Osteoblast (primary cell): ENCODE data around the gene IGF2BP1. TPM values are rescaled to one million over a fixed set of nuclear protein-coding genes. Genes with fewer than 3 reads are reported as not detected.

Experiments used
- DNase-seq: peaks from one replicate; pipeline ENCODE4 v3.0.0; 2011; ENCODE audit warnings: low spot score, mixed read lengths; ENCODE audit not compliant: insufficient read length; ENCODE audit errors: missing footprints
- H2AFZ ChIP-seq: 2 replicates; pipeline ENCODE4 v1.6.0; 2011; ENCODE audit warnings: mild to moderate bottlenecking, low read length
- H3K27ac ChIP-seq: 2 replicates; pipeline ENCODE4 v1.5.1; 2011; ENCODE audit warnings: mild to moderate bottlenecking, low read depth, low read length, moderate library complexity
- H3K27me3 ChIP-seq: 2 replicates; pipeline ENCODE4 v1.6.0; 2012; ENCODE audit warnings: mild to moderate bottlenecking, control low read depth, inconsistent platforms, low read length, moderate library complexity; ENCODE audit not compliant: insufficient read depth
- H3K36me3 ChIP-seq: 2 replicates; pipeline ENCODE4 v1.5.1; 2011; ENCODE audit warnings: mild to moderate bottlenecking, low read length, control low read depth, moderate library complexity; ENCODE audit not compliant: insufficient read depth
- H3K4me1 ChIP-seq: 2 replicates; pipeline ENCODE4 v1.5.1; 2011; ENCODE audit warnings: mild to moderate bottlenecking, low read length, control low read depth, moderate library complexity; ENCODE audit not compliant: insufficient read depth
- H3K4me2 ChIP-seq: 2 replicates; pipeline ENCODE4 v1.6.0; 2011; ENCODE audit warnings: mild to moderate bottlenecking, low read length; ENCODE audit not compliant: insufficient read depth
- H3K4me3 ChIP-seq: fragments of 200-600 bp; sonication (generic); 3 replicates; pipeline ENCODE4 v1.5.1; 2012; ENCODE audit warnings: mild to moderate bottlenecking, low read length, inconsistent platforms; ENCODE audit not compliant: insufficient read depth
- H3K79me2 ChIP-seq: 2 replicates; pipeline ENCODE4 v1.6.0; 2012; ENCODE audit warnings: mild to moderate bottlenecking, low read length, control low read depth, inconsistent platforms; ENCODE audit not compliant: insufficient read depth
- H3K9me3 ChIP-seq: 2 replicates; pipeline ENCODE4 v1.5.1; 2011; ENCODE audit warnings: low read depth, low read length, control low read depth
- H4K20me1 ChIP-seq: 2 replicates; pipeline ENCODE4 v1.6.0; 2012; ENCODE audit warnings: mild to moderate bottlenecking, low read length, control low read depth; ENCODE audit not compliant: insufficient read depth
- total RNA-seq: library from RNA; depleted of rRNA; stranded (reverse); fragments of >200 nt; gene quantifications from 2 replicates; pipeline ENCODE4 v1.2.3, GENCODE V29; 2012
- TF ChIP-seq, protein P1 (sequence below): IDR thresholded peaks from 2 replicates; pipeline ENCODE4 v1.5.1; 2011; ENCODE audit warnings: mild to moderate bottlenecking, low read depth, low read length, moderate library complexity; ENCODE audit errors: extremely low read depth

The IGF2BP1 gene
- total RNA-seq, 1 donor, result 1.4 TPM

DNA sequence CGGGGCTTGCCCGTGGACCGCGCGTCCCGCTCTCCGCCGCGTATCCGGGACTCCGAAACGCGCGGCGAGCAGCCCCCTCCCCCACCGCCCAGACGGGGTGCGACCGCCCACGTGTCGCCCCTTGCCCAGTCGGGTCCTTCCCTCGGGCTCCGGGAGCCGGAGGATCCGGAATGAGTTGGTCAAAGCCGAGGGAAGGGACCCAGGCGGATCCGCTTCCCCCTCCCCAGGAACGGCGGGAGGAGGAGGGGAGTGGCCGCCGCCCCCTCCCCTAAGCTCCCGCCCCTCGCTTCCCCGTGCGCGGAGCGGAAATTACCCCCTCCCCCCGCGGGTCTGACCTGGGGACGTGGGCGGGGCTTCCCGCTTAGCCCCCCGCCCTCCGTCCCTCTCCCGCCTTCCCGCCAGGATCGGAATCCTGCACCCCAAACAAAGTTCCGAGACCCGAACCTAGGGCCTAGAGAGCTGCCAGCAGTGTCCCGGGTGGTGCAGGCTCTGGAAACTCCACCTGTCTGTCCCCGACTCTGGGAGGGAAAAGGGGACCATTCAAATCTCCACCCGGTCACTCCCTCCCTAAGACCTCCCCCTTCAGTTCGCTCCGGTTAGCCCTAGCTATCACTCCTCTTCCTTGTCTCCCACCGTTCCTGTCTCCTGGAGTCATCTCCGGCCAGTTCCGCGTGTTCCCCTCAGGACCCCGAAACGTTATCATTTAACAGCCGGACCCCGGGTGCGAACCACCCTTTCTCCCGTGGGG is 1.0 kb upstream of the IGF2BP1 start:
- no peaks in the 10 kb centered on the region for H3K9me3 ChIP-seq
- H3K36me3 ChIP-seq, result no peaks in the 10 kb centered on the region
- TF ChIP-seq, protein P1, sequence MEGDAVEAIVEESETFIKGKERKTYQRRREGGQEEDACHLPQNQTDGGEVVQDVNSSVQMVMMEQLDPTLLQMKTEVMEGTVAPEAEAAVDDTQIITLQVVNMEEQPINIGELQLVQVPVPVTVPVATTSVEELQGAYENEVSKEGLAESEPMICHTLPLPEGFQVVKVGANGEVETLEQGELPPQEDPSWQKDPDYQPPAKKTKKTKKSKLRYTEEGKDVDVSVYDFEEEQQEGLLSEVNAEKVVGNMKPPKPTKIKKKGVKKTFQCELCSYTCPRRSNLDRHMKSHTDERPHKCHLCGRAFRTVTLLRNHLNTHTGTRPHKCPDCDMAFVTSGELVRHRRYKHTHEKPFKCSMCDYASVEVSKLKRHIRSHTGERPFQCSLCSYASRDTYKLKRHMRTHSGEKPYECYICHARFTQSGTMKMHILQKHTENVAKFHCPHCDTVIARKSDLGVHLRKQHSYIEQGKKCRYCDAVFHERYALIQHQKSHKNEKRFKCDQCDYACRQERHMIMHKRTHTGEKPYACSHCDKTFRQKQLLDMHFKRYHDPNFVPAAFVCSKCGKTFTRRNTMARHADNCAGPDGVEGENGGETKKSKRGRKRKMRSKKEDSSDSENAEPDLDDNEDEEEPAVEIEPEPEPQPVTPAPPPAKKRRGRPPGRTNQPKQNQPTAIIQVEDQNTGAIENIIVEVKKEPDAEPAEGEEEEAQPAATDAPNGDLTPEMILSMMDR, result no peak
- DNase-seq, result peak; percentile 73
- H3K4me2 ChIP-seq, result peak overlapping the region; percentile 79
- H3K4me3 ChIP-seq, result peak overlapping the region; percentile 79
- H3K27ac ChIP-seq, result no peak overlapping the region
- H2AFZ ChIP-seq, result peak overlapping the region; percentile 14
- H4K20me1 ChIP-seq, result no peaks in the 10 kb centered on the region
- peaks cover 20% of the 10 kb centered on the region for H3K4me1 ChIP-seq
- H3K27me3 ChIP-seq, result peaks cover 96% of the 10 kb centered on the region
- peaks cover 24% of the 10 kb centered on the region for H3K79me2 ChIP-seq

GRCh38 chr17:48996722-48997102 is 473 bp upstream of the IGF2BP1 start:
- Histone ChIP-seq H2AFZ (peak overlapping the region; percentile 14), H3K27ac (no peak overlapping the region), H3K4me2 (peak overlapping the region; percentile 79), H4K20me1 (no peaks in the 10 kb centered on the region), H3K27me3 (peaks cover 95% of the 10 kb centered on the region), H3K9me3 (no peaks in the 10 kb centered on the region), H3K36me3 (no peaks in the 10 kb centered on the region), H3K4me3 (peak overlapping the region; percentile 79), H3K79me2 (peaks cover 26% of the 10 kb centered on the region), H3K4me1 (peaks cover 24% of the 10 kb centered on the region)
- TF ChIP-seq, protein P1, result no peak
- DNase-seq, result no peak

GRCh38 chr17:48997827-48998586 is 822 bp downstream of the IGF2BP1 start:
- TF ChIP-seq, protein P1, result no peak
- Histone ChIP-seq H3K36me3 (no peaks in the 10 kb centered on the region), H2AFZ (peak overlapping the region; percentile 86), H3K27me3 (peaks cover 95% of the 10 kb centered on the region), H3K4me1 (peaks cover 26% of the 10 kb centered on the region), H3K4me2 (peak overlapping the region; percentile 79), H3K79me2 (peaks cover 36% of the 10 kb centered on the region), H4K20me1 (no peaks in the 10 kb centered on the region), H3K27ac (peak overlapping the region; percentile 45), H3K4me3 (peak overlapping the region; percentile 79), H3K9me3 (no peaks in the 10 kb centered on the region)
- peak; percentile 87 for DNase-seq
